Uterus (tissue), 2 donors: Measurements from ENCODE around the gene PCDHGC5.

ENCODE experiments used
- POLR2A ChIP-seq, 2 donors: fragments of 450-650 bp; IDR thresholded peaks; one replicate each; pipeline ENCODE4 v1.6.1; 2016; ENCODE audit warnings: antibody characterized with exemption in 2 of 2, mild to moderate bottlenecking in 1 of 2, moderate library complexity in 1 of 2
- TF ChIP-seq, protein P1 (sequence below), 4 experiments: fragments of 200-600 bp in 2 of 4; fragments of 450-650 bp in 2 of 4; sonication (generic) in 2 of 4; IDR thresholded peaks; one replicate each; pipeline ENCODE4 v1.5.1; 2016 to 2019; ENCODE audit warnings: antibody characterized with exemption in 4 of 4, mild to moderate bottlenecking in 2 of 4, moderate library complexity in 1 of 4

DNA sequence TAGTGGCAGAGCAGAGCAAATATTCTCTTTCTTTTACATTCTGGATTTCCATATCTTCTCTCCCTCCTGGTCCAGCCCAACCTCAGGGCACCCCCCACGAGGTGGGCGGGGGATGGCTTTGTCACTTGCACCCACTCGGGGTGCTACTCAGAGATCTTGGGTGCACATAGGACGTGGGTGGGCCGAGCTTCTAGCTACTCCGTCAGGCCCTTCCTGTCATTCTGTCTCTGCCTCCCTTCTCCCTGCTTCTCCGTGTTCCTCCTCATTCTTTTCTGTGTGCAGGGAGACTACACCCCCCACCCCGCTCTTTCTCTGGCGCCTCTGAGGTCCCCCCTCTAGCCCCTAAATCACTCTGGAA lies 19.5 kb downstream of the PCDHGC5 start:
- TF ChIP-seq, protein P1, sequence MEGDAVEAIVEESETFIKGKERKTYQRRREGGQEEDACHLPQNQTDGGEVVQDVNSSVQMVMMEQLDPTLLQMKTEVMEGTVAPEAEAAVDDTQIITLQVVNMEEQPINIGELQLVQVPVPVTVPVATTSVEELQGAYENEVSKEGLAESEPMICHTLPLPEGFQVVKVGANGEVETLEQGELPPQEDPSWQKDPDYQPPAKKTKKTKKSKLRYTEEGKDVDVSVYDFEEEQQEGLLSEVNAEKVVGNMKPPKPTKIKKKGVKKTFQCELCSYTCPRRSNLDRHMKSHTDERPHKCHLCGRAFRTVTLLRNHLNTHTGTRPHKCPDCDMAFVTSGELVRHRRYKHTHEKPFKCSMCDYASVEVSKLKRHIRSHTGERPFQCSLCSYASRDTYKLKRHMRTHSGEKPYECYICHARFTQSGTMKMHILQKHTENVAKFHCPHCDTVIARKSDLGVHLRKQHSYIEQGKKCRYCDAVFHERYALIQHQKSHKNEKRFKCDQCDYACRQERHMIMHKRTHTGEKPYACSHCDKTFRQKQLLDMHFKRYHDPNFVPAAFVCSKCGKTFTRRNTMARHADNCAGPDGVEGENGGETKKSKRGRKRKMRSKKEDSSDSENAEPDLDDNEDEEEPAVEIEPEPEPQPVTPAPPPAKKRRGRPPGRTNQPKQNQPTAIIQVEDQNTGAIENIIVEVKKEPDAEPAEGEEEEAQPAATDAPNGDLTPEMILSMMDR (IDR thresholded peaks at IDR 0.05), result no peak
- no peak for TF ChIP-seq POLR2A (IDR thresholded peaks at IDR 0.05)
